ENCODE data around the gene ST7. TPM values are rescaled to one million over a fixed set of nuclear protein-coding genes. Genes with fewer than 3 reads are reported as not detected.

ST7 gene
- total and polyA plus RNA-seq, 2 of the 13 experiments (the other 11 are each of a cell fraction or from before 2014, with no cell fraction given), result 17.3 to 23.5 TPM

DNA sequence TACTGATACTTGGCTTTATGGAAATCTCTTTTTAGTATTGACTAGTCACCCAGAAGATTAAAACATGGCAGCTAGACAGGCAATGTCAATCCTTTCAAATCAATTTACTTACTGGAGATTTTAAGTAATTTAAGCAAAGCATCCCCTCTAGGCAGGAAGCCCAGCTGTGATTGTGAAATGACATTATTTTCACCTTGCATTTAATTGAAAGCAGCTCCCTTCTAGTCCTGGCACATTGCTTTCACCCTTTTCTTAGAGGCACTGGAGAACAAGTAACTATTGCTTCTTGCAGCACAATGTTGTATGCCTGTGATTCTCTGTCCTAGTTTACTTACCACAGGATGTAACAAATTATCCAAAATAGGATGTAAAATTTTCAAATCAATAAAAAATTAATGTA is 13.3 kb downstream of the ST7 start:
- Histone ChIP-seq H3K4me3 (replicated peaks in 1 of 3; ENCODE audit: insufficient read depth in 1 of 3, low read depth in 2 of 3, low read length in 3 of 3) (no peak overlapping the region), H2AFZ (ENCODE audit: low read length) (no peak overlapping the region), H3K9me3 (ENCODE audit: low read length) (no peaks in the 10 kb centered on the region), H3K4me2 (ENCODE audit: low read depth, low read length) (no peak overlapping the region), H3K79me2 (ENCODE audit: insufficient read depth, low read length) (peaks cover 37% of the 10 kb centered on the region), H3K4me1 (ENCODE audit: insufficient read depth, low read length) (peaks cover 23% of the 10 kb centered on the region), H3K9ac (ENCODE audit: insufficient read depth, low read depth, low read length) (no peak overlapping the region), H3K27ac (ENCODE audit: extremely low read length, insufficient read depth, low read length) (no peak overlapping the region), H4K20me1 (ENCODE audit: insufficient read depth, low read length) (no peaks in the 10 kb centered on the region), H3K36me3 (replicated peaks in 1 of 2; ENCODE audit: control insufficient read depth in 1 of 2, insufficient read depth in 2 of 2, low read length in 2 of 2) (no peaks in the 10 kb centered on the region), H3K27me3 (ENCODE audit: control insufficient read depth in 1 of 2, insufficient read depth in 2 of 2, low read length in 2 of 2) (no peaks in the 10 kb centered on the region)
- FAIRE-seq (no peak), DNase-seq (ENCODE audit: low spot score) (no peak), ATAC-seq (no peak)
- TF ChIP-seq SRSF9 (IDR thresholded peaks at IDR 0.05; ENCODE audit: borderline replicate concordance, insufficient read depth, low read depth, low read length, poor library complexity, severe bottlenecking) (no peak), ZNF350 (CRISPR knock-in tag; IDR thresholded peaks at IDR 0.05; ENCODE audit: borderline replicate concordance, low read depth) (no peak), CENPT (CRISPR knock-in tag; IDR thresholded peaks at IDR 0.05; ENCODE audit: low read depth) (no peak), SALL1 (CRISPR knock-in tag; IDR thresholded peaks at IDR 0.05) (no peak), PRPF4 (IDR thresholded peaks at IDR 0.05; ENCODE audit: low read depth, low read length, poor library complexity, severe bottlenecking) (no peak), GATA4 (IDR thresholded peaks at IDR 0.05; ENCODE audit: borderline replicate concordance, low read depth) (no peak), ARNTL (CRISPR knock-in tag; IDR thresholded peaks at IDR 0.05) (no peak), CREB3 (CRISPR knock-in tag; IDR thresholded peaks at IDR 0.05) (no peak), SIX1 (CRISPR knock-in tag; IDR thresholded peaks at IDR 0.05; ENCODE audit: borderline replicate concordance) (no peak), RBFOX2 (IDR thresholded peaks at IDR 0.05; ENCODE audit: low read depth, low read length) (no peak), NR2F6 (IDR thresholded peaks at IDR 0.05) (no peak), NR2F6 (CRISPR knock-in tag; IDR thresholded peaks at IDR 0.05) (no peak), JUNB (CRISPR knock-in tag; IDR thresholded peaks at IDR 0.05; ENCODE audit: borderline replicate concordance) (no peak), GABPA (IDR thresholded peaks at IDR 0.05; ENCODE audit: low read depth, low read length) (no peak), GABPA (CRISPR knock-in tag; IDR thresholded peaks at IDR 0.05; ENCODE audit: low read depth) (no peak)
- TF ChIP-seq, protein P1, sequence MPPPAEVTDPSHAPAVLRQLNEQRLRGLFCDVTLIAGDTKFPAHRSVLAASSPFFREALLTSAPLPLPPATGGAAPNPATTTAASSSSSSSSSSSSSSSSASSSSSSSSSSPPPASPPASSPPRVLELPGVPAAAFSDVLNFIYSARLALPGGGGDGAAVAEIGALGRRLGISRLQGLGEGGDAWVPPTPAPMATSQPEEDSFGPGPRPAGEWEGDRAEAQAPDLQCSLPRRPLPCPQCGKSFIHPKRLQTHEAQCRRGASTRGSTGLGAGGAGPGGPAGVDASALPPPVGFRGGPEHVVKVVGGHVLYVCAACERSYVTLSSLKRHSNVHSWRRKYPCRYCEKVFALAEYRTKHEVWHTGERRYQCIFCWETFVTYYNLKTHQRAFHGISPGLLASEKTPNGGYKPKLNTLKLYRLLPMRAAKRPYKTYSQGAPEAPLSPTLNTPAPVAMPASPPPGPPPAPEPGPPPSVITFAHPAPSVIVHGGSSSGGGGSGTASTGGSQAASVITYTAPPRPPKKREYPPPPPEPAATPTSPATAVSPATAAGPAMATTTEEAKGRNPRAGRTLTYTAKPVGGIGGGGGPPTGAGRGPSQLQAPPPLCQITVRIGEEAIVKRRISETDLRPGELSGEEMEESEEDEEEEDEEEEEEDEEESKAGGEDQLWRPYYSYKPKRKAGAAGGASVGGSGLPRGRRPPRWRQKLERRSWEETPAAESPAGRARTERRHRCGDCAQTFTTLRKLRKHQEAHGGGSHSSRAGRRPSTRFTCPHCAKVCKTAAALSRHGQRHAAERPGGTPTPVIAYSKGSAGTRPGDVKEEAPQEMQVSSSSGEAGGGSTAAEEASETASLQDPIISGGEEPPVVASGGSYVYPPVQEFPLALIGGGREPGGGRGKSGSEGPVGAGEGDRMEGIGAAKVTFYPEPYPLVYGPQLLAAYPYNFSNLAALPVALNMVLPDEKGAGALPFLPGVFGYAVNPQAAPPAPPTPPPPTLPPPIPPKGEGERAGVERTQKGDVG (CRISPR knock-in tag; IDR thresholded peaks at IDR 0.05; ENCODE audit: borderline replicate concordance), result no peak
- ChIA-PET CTCF (ENCODE audit: low intra/inter-chr PET ratio, low total read pairs) (no interaction called here), POLR2A (no interaction called here)
- in situ Hi-C loops (cut with HindIII; ENCODE audit: extremely low pct_ligation_motif_present, low pct_unique_long_range_greater_than_20kb), result no loop called here
- BruUV-seq (replicated peaks), result no TSS peak
- intact Hi-C loops (cut with micrococcal nuclease; ENCODE audit: unreplicated experiment), result no loop called here
